SK-N-SH (cell line): ENCODE results near the gene E4F1. TPM values are rescaled to one million over a fixed set of nuclear protein-coding genes. Genes with fewer than 3 reads are reported as not detected.

Experiments used
- CTCF ChIA-PET: fragments of 300-600, 350-600 bp; formaldehyde crosslinking; extraction: SDS; loops from one replicate; lab custom pipeline; 2021; lab: Yijun Ruan, JAX
- POLR2A ChIA-PET: fragments of 350-600 bp; sonication (Branson Sonifier 250); formaldehyde crosslinking; extraction: SDS; loops from one replicate; lab custom pipeline; 2020; ENCODE audit warnings: antibody characterized with exemption, inconsistent platforms; lab: Yijun Ruan, JAX
- DNase-seq: peaks from one replicate; pipeline ENCODE4 v3.0.0; 2012
- H2AFZ ChIP-seq: fragments of 200-600 bp; sonication (generic); 2 replicates; pipeline ENCODE4 v1.8.1; 2016; ENCODE audit warnings: antibody characterized with exemption, mild to moderate bottlenecking, low read depth
- H3F3A ChIP-seq: fragments of 200-600 bp; sonication (generic); replicated peaks from 2 replicates; pipeline ENCODE3; 2016; ENCODE audit warnings: antibody characterized with exemption, mild to moderate bottlenecking; ENCODE audit not compliant: insufficient read depth
- H3K27ac ChIP-seq, 2 experiments: fragments of 200-500 bp in 1 of 2; fragments of 200-600 bp in 1 of 2; sonication (Bioruptor generic) in 1 of 2; sonication (generic), shearing (Covaris generic) in 1 of 2; 2 replicates each; pipeline versions ENCODE4 v1.5.1 to v1.6.1; 2014 to 2016; ENCODE audit warnings: low read depth in 2 of 2, inconsistent platforms in 1 of 2, low read length in 1 of 2, mild to moderate bottlenecking in 1 of 2, mixed read lengths in 1 of 2
- H3K27me3 ChIP-seq: fragments of 200-600 bp; sonication (generic), shearing (Covaris generic); 2 replicates; pipeline ENCODE4 v1.6.1; 2016; ENCODE audit warnings: mixed run types; ENCODE audit not compliant: insufficient read depth
- H3K36me3 ChIP-seq, 2 experiments: fragments of 200-500 bp in 1 of 2; fragments of 200-600 bp in 1 of 2; sonication (Bioruptor generic) in 1 of 2; sonication (generic) in 1 of 2; replicated peaks in 1 of 2; 2 replicates each; pipeline versions ENCODE3 to v1.5.1; 2014 to 2016; ENCODE audit warnings: low read length in 1 of 2, mild to moderate bottlenecking in 1 of 2; ENCODE audit not compliant: insufficient read depth in 2 of 2, control insufficient read depth in 1 of 2
- H3K4me1 ChIP-seq, 2 experiments: fragments of 200-500 bp in 1 of 2; fragments of 200-600 bp in 1 of 2; sonication (Bioruptor generic) in 1 of 2; sonication (generic), shearing (Covaris generic) in 1 of 2; 2 replicates each; pipeline versions ENCODE4 v1.5.1 to v1.6.1; 2014 to 2016; ENCODE audit warnings: low read depth in 1 of 2, low read length in 1 of 2, mixed run types in 1 of 2; ENCODE audit not compliant: insufficient read depth in 2 of 2, control insufficient read depth in 1 of 2
- H3K4me2 ChIP-seq: fragments of 200-600 bp; sonication (generic), shearing (Covaris generic); 2 replicates; pipeline ENCODE4 v1.6.1; 2017; ENCODE audit warnings: mixed run types
- H3K4me3 ChIP-seq, 2 experiments: fragments of 200-500 bp in 1 of 2; fragments of 200-600 bp in 1 of 2; sonication (Bioruptor generic) in 1 of 2; sonication (generic), shearing (Covaris generic) in 1 of 2; 2 replicates each; pipeline versions ENCODE4 v1.5.1 to v1.8.1; 2014 to 2016; ENCODE audit warnings: low read depth in 2 of 2, inconsistent platforms in 1 of 2, low read length in 1 of 2, mild to moderate bottlenecking in 1 of 2, mixed read lengths in 1 of 2, moderate library complexity in 1 of 2
- H3K79me2 ChIP-seq: fragments of 200-600 bp; sonication (generic); 2 replicates; pipeline ENCODE4 v1.8.1; 2017; ENCODE audit warnings: mild to moderate bottlenecking; ENCODE audit not compliant: insufficient read depth
- H3K9ac ChIP-seq: fragments of 200-600 bp; sonication (generic); 2 replicates; pipeline ENCODE4 v1.6.1; 2017; ENCODE audit warnings: mixed run types
- H3K9me2 ChIP-seq: fragments of 200-600 bp; sonication (generic); 2 replicates; pipeline ENCODE4 v1.6.1; 2017; ENCODE audit warnings: mixed run types
- H3K9me3 ChIP-seq: fragments of 200-600 bp; sonication (generic); 2 replicates; pipeline ENCODE4 v1.6.1; 2017; ENCODE audit warnings: mixed run types, mild to moderate bottlenecking, moderate library complexity
- H4K20me1 ChIP-seq: fragments of 200-600 bp; sonication (generic); 2 replicates; pipeline ENCODE4 v1.6.1; 2017; ENCODE audit warnings: mild to moderate bottlenecking, mixed run types; ENCODE audit not compliant: insufficient read depth
- ELF1 ChIP-seq: IDR thresholded peaks from 2 replicates; pipeline ENCODE4 v1.4.0; 2012
- FOSL2 ChIP-seq: IDR thresholded peaks from 2 replicates; pipeline ENCODE4 v1.4.0; 2012; ENCODE audit warnings: low read depth, mild to moderate bottlenecking, moderate library complexity, borderline replicate concordance
- GABPA ChIP-seq: IDR thresholded peaks from 2 replicates; pipeline ENCODE4 v1.4.0; 2012; ENCODE audit warnings: low read depth, mild to moderate bottlenecking
- IRF3 ChIP-seq: fragments of 150-350 bp; IDR thresholded peaks from 2 replicates; pipeline ENCODE4 v1.6.1; 2016; ENCODE audit warnings: mild to moderate bottlenecking, low read depth, low read length
- MEF2A ChIP-seq: IDR thresholded peaks from 2 replicates; pipeline ENCODE4 v1.4.0; 2012; ENCODE audit warnings: low read depth, borderline replicate concordance
- POLR2AphosphoS5 ChIP-seq: IDR thresholded peaks from 2 replicates; pipeline ENCODE4 v1.6.1; 2012; ENCODE audit warnings: low read depth, low read length
- RXRA ChIP-seq: IDR thresholded peaks from 2 replicates; pipeline ENCODE4 v1.4.0; 2012; ENCODE audit warnings: low read depth, mild to moderate bottlenecking, borderline replicate concordance
- TCF12 ChIP-seq: IDR thresholded peaks from 2 replicates; pipeline ENCODE4 v1.4.0; 2012
- YY1 ChIP-seq: IDR thresholded peaks from 2 replicates; pipeline ENCODE4 v1.4.0; 2012; ENCODE audit warnings: low read depth, mild to moderate bottlenecking
- WGBS: methylation state at CpG from one replicate; pipeline ENCODE4 v1.1.6; 2017; ENCODE audit warnings: low lambda C conversion rate; 5-methylcytosine and 5-hydroxymethylcytosine counted together
- polyA plus RNA-seq, 3 experiments: library from polyadenylated mRNA; depleted of rRNA; stranded (reverse); fragments of >200 nt; gene quantifications; 2 replicates each; pipeline ENCODE4 v1.2.3, GENCODE V29; 2012
- TF ChIP-seq, protein P1 (sequence below): fragments of 200-600 bp; sonication (generic); IDR thresholded peaks from 2 replicates; pipeline ENCODE4 v1.6.1; 2017; ENCODE audit warnings: antibody characterized with exemption, mild to moderate bottlenecking, moderate library complexity

E4F1 gene
- polyA plus RNA-seq, 1 of the 3 experiments (the other 2 are of a cell fraction) = 33.0 TPM

DNA sequence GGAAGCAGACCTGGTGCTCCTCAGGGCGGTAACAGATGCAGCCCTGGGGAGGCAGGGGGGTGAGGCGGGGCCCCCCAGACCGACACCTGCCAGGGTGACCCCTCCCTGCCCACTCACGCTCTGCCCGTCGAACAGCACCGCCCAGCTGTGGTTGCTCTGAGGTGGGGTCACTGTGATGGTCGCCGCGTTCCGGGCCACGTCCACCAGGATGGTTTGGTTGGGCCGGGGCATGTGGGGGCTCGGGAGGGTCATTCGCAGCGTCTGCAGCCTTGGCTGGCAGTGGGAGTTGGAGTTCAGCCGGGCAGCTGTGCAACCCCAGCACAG lies 13.4 kb upstream of the E4F1 start:
- Histone ChIP-seq H3K4me1 (peaks cover 11 to 36% of the 10 kb centered on the region in 2 experiments; a peak in 2 of 4 replicates), H4K20me1 (peaks cover 11% of the 10 kb centered on the region; the same call in 1 of the 2 replicates), H3K9me3 (no peaks in the 10 kb centered on the region), H3F3A (peaks cover 4% of the 10 kb centered on the region), H3K27me3 (no peaks in the 10 kb centered on the region), H3K9ac (no peak overlapping the region), H3K9me2 (no peaks in the 10 kb centered on the region), H3K4me3 (no peak overlapping the region), H3K36me3 (peaks cover 0 to 36% of the 10 kb centered on the region in 2 experiments), H3K4me2 (no peak overlapping the region), H3K79me2 (peaks cover 34% of the 10 kb centered on the region), H2AFZ (no peak overlapping the region), H3K27ac (no peak overlapping the region)
- CTCF ChIA-PET = interaction anchor here (2.0 kb wide), 1 partner anchor 15 kb away, joined by 9 read pairs; no protein-coding TSS in a partner anchor
- TF ChIP-seq IRF3 = no peak
- no peak for DNase-seq
- 93% methylated on average over 10 of the region's 17 CpGs for WGBS
- POLR2A ChIA-PET = interaction anchor here (0.6 kb wide), 1 partner anchor 12 kb away, joined by 8 read pairs; no protein-coding TSS in a partner anchor

- no peak for DNase-seq
- no peaks in the 10 kb centered on the region for H3K9me2 ChIP-seq
- H4K20me1 ChIP-seq = peaks cover 11% of the 10 kb centered on the region; the same call in 1 of the 2 replicates
- H3K36me3 ChIP-seq = peaks cover 0 to 36% of the 10 kb centered on the region in 2 experiments
- 87% methylated on average over 13 of the region's 24 CpGs for WGBS
- H3K9ac ChIP-seq = no peak within 1 kb of the TSS
- H3K9me3 ChIP-seq = no peaks in the 10 kb centered on the region
- H3K79me2 ChIP-seq = peaks cover 33% of the 10 kb centered on the region
- H3K27ac ChIP-seq = no peak within 1 kb of the TSS; a peak in 1 of 4 replicates
- no peak within 1 kb of the TSS for H3K4me2 ChIP-seq
- peaks cover 4% of the 10 kb centered on the region for H3F3A ChIP-seq
- no peaks in the 10 kb centered on the region for H3K27me3 ChIP-seq
- ChIA-PET POLR2A (interaction anchor here (0.6 kb wide), 1 partner anchor 12 kb away, joined by 8 read pairs; no protein-coding TSS in a partner anchor), CTCF (interaction anchor here (0.8 to 2.0 kb wide), 2 partner anchors 16 to 40 kb away, joined by 4 to 9 read pairs; partner anchors contain the start of gene ECI1)
- H3K4me3 ChIP-seq = no peak within 1 kb of the TSS
- H3K4me1 ChIP-seq = peaks cover 11 to 36% of the 10 kb centered on the region in 2 experiments; a peak in 2 of 4 replicates
- TF ChIP-seq TCF12 = no peak
- TF ChIP-seq MEF2A = no peak
- no peak for TF ChIP-seq RXRA
- 0 out of 2 replicates have a peak, but pooled peaks have one; percentile 14 for TF ChIP-seq POLR2AphosphoS5
- TF ChIP-seq YY1 = no peak
- no peak within 1 kb of the TSS for H2AFZ ChIP-seq
Observed at GRCh38 chr16:2210386-2211365, 12.7 kb upstream of the E4F1 start, which contains the start of gene BRICD5. Gene BRICD5, minus strand, starts transcription at chr16:2210863. Its CDS starts 30 bp downstream, at chr16:2210833.

DNA sequence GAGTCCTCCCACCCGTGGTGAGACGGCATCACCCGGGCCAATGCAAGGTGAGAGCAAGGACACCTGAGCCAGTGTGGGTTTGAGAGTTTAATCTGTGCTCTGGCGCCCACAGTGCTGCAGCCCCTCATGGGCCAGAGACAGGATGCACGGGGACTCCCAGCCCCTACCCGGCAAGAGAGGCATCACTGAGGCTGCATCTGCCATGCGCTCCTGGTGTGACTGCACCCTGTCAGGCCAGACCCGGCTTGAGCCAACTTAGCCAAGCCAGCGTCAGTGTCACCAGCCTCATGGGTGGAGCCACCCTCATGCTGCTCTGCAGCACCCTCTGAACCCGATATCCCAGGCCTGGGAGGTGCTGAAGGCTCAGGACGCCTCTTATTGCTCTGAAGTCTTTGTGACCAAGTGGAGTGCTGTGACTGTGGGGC lies 11.5 kb upstream of the E4F1 start:
- H3K4me3 ChIP-seq = no peak overlapping the region
- H3K9ac ChIP-seq = no peak overlapping the region
- H3F3A ChIP-seq = peaks cover 4% of the 10 kb centered on the region
- no peaks in the 10 kb centered on the region for H3K9me2 ChIP-seq
- POLR2A ChIA-PET = no interaction called here
- H3K27ac ChIP-seq = no peak overlapping the region; a peak in 1 of 4 replicates
- DNase-seq = no peak
- no peaks in the 10 kb centered on the region for H3K9me3 ChIP-seq
- peaks cover 0 to 36% of the 10 kb centered on the region in 2 experiments for H3K36me3 ChIP-seq
- H3K4me1 ChIP-seq = peaks cover 11 to 25% of the 10 kb centered on the region in 2 experiments; a peak in 2 of 4 replicates
- H3K4me2 ChIP-seq = peak overlapping the region; percentile 92; the same call in 1 of the 2 replicates
- peaks cover 11% of the 10 kb centered on the region; the same call in 1 of the 2 replicates for H4K20me1 ChIP-seq
- WGBS = no CpG with 5 or more reads among the region's 11 CpGs
- no peak overlapping the region for H2AFZ ChIP-seq
- TF ChIP-seq ELF1 (no peak), FOSL2 (no peak), GABPA (no peak)
- TF ChIP-seq, protein P1, sequence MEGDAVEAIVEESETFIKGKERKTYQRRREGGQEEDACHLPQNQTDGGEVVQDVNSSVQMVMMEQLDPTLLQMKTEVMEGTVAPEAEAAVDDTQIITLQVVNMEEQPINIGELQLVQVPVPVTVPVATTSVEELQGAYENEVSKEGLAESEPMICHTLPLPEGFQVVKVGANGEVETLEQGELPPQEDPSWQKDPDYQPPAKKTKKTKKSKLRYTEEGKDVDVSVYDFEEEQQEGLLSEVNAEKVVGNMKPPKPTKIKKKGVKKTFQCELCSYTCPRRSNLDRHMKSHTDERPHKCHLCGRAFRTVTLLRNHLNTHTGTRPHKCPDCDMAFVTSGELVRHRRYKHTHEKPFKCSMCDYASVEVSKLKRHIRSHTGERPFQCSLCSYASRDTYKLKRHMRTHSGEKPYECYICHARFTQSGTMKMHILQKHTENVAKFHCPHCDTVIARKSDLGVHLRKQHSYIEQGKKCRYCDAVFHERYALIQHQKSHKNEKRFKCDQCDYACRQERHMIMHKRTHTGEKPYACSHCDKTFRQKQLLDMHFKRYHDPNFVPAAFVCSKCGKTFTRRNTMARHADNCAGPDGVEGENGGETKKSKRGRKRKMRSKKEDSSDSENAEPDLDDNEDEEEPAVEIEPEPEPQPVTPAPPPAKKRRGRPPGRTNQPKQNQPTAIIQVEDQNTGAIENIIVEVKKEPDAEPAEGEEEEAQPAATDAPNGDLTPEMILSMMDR = no peak
- H3K27me3 ChIP-seq = no peaks in the 10 kb centered on the region
- CTCF ChIA-PET = interaction anchor here (1.2 to 2.0 kb wide), 2 partner anchors 17 kb away, joined by 4 to 9 read pairs; no protein-coding TSS in a partner anchor
- peaks cover 23% of the 10 kb centered on the region for H3K79me2 ChIP-seq
